GM23338 (cell line): ENCODE data around the gene OAS3.

Experiments
- CREB1 ChIP-seq: fragments of 250-450 bp; sonication (Bioruptor Pico); IDR thresholded peaks from 2 replicates; pipeline ENCODE4 v1.5.0; 2020; ENCODE audit warnings: low read depth, mild to moderate bottlenecking, moderate library complexity
- CTCF ChIP-seq, 2 experiments: fragments of 200-600 bp in 1 of 2; sonication (generic) in 1 of 2; conservative IDR thresholded peaks; 2 replicates each; pipeline versions ENCODE4 v1.5.1 to v1.6.1; 2016 to 2017; ENCODE audit warnings: antibody characterized with exemption in 2 of 2, low read depth in 2 of 2, mild to moderate bottlenecking in 2 of 2, moderate library complexity in 1 of 2
- EZH2 ChIP-seq: fragments of 200-600 bp; sonication (generic); IDR thresholded peaks from one replicate; pipeline ENCODE4 v1.8.0; 2017; ENCODE audit warnings: antibody characterized with exemption, mild to moderate bottlenecking, low read depth; ENCODE audit not compliant: unreplicated experiment
- EZH2phosphoT487 ChIP-seq: fragments of 200-600 bp; sonication (generic); IDR thresholded peaks from one replicate; pipeline ENCODE4 v1.8.1; 2018; ENCODE audit warnings: antibody characterized with exemption; ENCODE audit not compliant: unreplicated experiment
- JUNB ChIP-seq: IDR thresholded peaks from one replicate; pipeline ENCODE4 v1.6.1; 2016; ENCODE audit warnings: antibody characterized with exemption; ENCODE audit not compliant: unreplicated experiment
- POLR2AphosphoS5 ChIP-seq: IDR thresholded peaks from 2 replicates; pipeline ENCODE4 v1.6.1; 2016; ENCODE audit warnings: antibody characterized with exemption, low read depth
- REST ChIP-seq: IDR thresholded peaks from one replicate; pipeline ENCODE4 v1.6.1; 2018; ENCODE audit warnings: antibody characterized with exemption; ENCODE audit not compliant: unreplicated experiment
- STAT1 ChIP-seq: IDR thresholded peaks from one replicate; pipeline ENCODE4 v1.6.1; 2016; ENCODE audit warnings: antibody characterized with exemption; ENCODE audit not compliant: unreplicated experiment
- ZNF114 ChIP-seq: fragments of 250-450 bp; sonication (Bioruptor Pico); IDR thresholded peaks from 2 replicates; pipeline ENCODE4 v1.5.0; 2020; ENCODE audit warnings: mild to moderate bottlenecking, moderate library complexity
- ZNF331 ChIP-seq: fragments of 250-450 bp; sonication (Bioruptor Pico); IDR thresholded peaks from 2 replicates; pipeline ENCODE4 v1.5.0; 2020; ENCODE audit warnings: low read depth, mild to moderate bottlenecking, moderate library complexity

GRCh38 chr12:112988224-112988623 lies 50.0 kb downstream of the OAS3 start:
- TF ChIP-seq CTCF (conservative IDR thresholded peaks at IDR 0.05; ENCODE audit: low read depth in 2 of 2) (no peak), STAT1 (no peak), JUNB (no peak), POLR2AphosphoS5 (no peak), CREB1 (CRISPR knock-in tag) (no peak), ZNF114 (CRISPR knock-in tag) (no peak), EZH2 (no peak), REST (no peak), EZH2phosphoT487 (no peak), ZNF331 (CRISPR knock-in tag) (no peak)
